ENCODE measurements around the gene ZDHHC1. TPM values are rescaled to one million over a fixed set of nuclear protein-coding genes. Genes with fewer than 3 reads are reported as not detected.

ZDHHC1 gene
- total and polyA plus RNA-seq, 2 of the 13 experiments (the other 11 are each of a cell fraction or from before 2014, with no cell fraction given) = 0.51 to 1.1 TPM

GRCh38 chr16:67429053-67429798 lies 12.9 kb upstream of the ZDHHC1 start (continued):
- no peak for TF ChIP-seq DMTF1 (CRISPR knock-in tag; IDR thresholded peaks at IDR 0.05)
- no peak for TF ChIP-seq CSRNP1 (CRISPR knock-in tag; IDR thresholded peaks at IDR 0.05)
- TF ChIP-seq E2F2 (CRISPR knock-in tag; IDR thresholded peaks at IDR 0.05; ENCODE audit: borderline replicate concordance) = no peak
- TF ChIP-seq ZNF761 (CRISPR knock-in tag; conservative IDR thresholded peaks at IDR 0.05) = no peak
- no peak for TF ChIP-seq NFRKB (IDR thresholded peaks at IDR 0.05)
- no peak for TF ChIP-seq GZF1 (CRISPR knock-in tag; IDR thresholded peaks at IDR 0.05)
- peak; percentile 54; the same call in 1 of the 2 replicates for TF ChIP-seq HDAC1 (CRISPR knock-in tag; IDR thresholded peaks at IDR 0.05)
- TF ChIP-seq NFYB (CRISPR knock-in tag; IDR thresholded peaks at IDR 0.05) = no peak
- TF ChIP-seq NFATC3 (CRISPR knock-in tag; IDR thresholded peaks at IDR 0.05) = no peak
- TF ChIP-seq TMF1 (CRISPR knock-in tag; IDR thresholded peaks at IDR 0.05; ENCODE audit: low read depth) = no peak
- TF ChIP-seq HES4 (CRISPR knock-in tag; IDR thresholded peaks at IDR 0.05; ENCODE audit: borderline replicate concordance) = no peak
- TF ChIP-seq ZNF335 (CRISPR knock-in tag; IDR thresholded peaks at IDR 0.05) = no peak
- no peak for TF ChIP-seq NCOA1 (CRISPR knock-in tag; IDR thresholded peaks at IDR 0.05)
- no peak for TF ChIP-seq HOXA5 (CRISPR knock-in tag; IDR thresholded peaks at IDR 0.05)
- TF ChIP-seq KAT2B (IDR thresholded peaks at IDR 0.05; ENCODE audit: borderline replicate concordance, low read depth, low read length) = no peak
- TF ChIP-seq BCLAF1 (IDR thresholded peaks at IDR 0.05) = no peak
- no peak for TF ChIP-seq ZNF879 (CRISPR knock-in tag; IDR thresholded peaks at IDR 0.05)
- TF ChIP-seq HNRNPH1 (optimal IDR thresholded peaks at IDR 0.05; ENCODE audit: low read depth, low read length) = no peak
- 0 out of 2 replicates have a peak, but pooled peaks have one; percentile 34 for TF ChIP-seq FOXC1 (CRISPR knock-in tag; IDR thresholded peaks at IDR 0.05; ENCODE audit: borderline replicate concordance)
- no peak for TF ChIP-seq ZNF816 (CRISPR knock-in tag; IDR thresholded peaks at IDR 0.05; ENCODE audit: borderline replicate concordance)
- TF ChIP-seq GPN1 (CRISPR knock-in tag; IDR thresholded peaks at IDR 0.05; ENCODE audit: borderline replicate concordance) = no peak
- 0 out of 2 replicates have a peak, but pooled peaks have one; percentile 32 for TF ChIP-seq MIER3 (CRISPR knock-in tag; IDR thresholded peaks at IDR 0.05; ENCODE audit: borderline replicate concordance)
- no peak for TF ChIP-seq NAIF1 (CRISPR knock-in tag; IDR thresholded peaks at IDR 0.05; ENCODE audit: borderline replicate concordance)

All from HepG2 (cell line).